Kidney epithelial cell (primary cell): ENCODE data around the gene BNC2. TPM values are rescaled to one million over a fixed set of nuclear protein-coding genes. Genes with fewer than 3 reads are reported as not detected.

ENCODE experiments used
- DNase-seq: peaks from one replicate; pipeline ENCODE4 v3.0.0-alpha.2; 2010; ENCODE audit warnings: low read depth
- H3K27me3 ChIP-seq: 2 replicates; pipeline ENCODE4 v1.6.0; 2011; ENCODE audit warnings: low read length; ENCODE audit not compliant: control insufficient read depth, insufficient read depth
- H3K36me3 ChIP-seq: 2 replicates; pipeline ENCODE4 v1.5.1; 2011; ENCODE audit warnings: low read length; ENCODE audit not compliant: control insufficient read depth, insufficient read depth
- H3K4me3 ChIP-seq: 2 replicates; pipeline ENCODE4 v1.5.1; 2011; ENCODE audit warnings: low read depth, mild to moderate bottlenecking, control low read depth, low read length
- total RNA-seq: library from RNA; depleted of rRNA; stranded (reverse); fragments of >200 nt; gene quantifications from 2 replicates; pipeline ENCODE4 v1.2.3, GENCODE V29; 2015
- TF ChIP-seq, protein P1 (sequence below): IDR thresholded peaks from 2 replicates; pipeline ENCODE4 v1.5.1; 2011; ENCODE audit warnings: mild to moderate bottlenecking, moderate library complexity, low read length, control low read depth, inconsistent platforms; ENCODE audit not compliant: insufficient read depth, poor library complexity, severe bottlenecking

BNC2 gene
- total RNA-seq, 1 donor from 2014 or later = 1.5 TPM

GRCh38 chr9:16431666-16432392 lies 438.6 kb downstream of the BNC2 start:
- TF ChIP-seq, protein P1, sequence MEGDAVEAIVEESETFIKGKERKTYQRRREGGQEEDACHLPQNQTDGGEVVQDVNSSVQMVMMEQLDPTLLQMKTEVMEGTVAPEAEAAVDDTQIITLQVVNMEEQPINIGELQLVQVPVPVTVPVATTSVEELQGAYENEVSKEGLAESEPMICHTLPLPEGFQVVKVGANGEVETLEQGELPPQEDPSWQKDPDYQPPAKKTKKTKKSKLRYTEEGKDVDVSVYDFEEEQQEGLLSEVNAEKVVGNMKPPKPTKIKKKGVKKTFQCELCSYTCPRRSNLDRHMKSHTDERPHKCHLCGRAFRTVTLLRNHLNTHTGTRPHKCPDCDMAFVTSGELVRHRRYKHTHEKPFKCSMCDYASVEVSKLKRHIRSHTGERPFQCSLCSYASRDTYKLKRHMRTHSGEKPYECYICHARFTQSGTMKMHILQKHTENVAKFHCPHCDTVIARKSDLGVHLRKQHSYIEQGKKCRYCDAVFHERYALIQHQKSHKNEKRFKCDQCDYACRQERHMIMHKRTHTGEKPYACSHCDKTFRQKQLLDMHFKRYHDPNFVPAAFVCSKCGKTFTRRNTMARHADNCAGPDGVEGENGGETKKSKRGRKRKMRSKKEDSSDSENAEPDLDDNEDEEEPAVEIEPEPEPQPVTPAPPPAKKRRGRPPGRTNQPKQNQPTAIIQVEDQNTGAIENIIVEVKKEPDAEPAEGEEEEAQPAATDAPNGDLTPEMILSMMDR = no peak
- H3K4me3 ChIP-seq = no peak overlapping the region
- peaks cover 2% of the 10 kb centered on the region for H3K36me3 ChIP-seq
- DNase-seq = no peak
- H3K27me3 ChIP-seq = no peaks in the 10 kb centered on the region

GRCh38 chr9:16429671-16430070 lies 440.8 kb downstream of the BNC2 start:
- no peaks in the 10 kb centered on the region for H3K27me3 ChIP-seq
- no peak for DNase-seq
- no peak overlapping the region for H3K4me3 ChIP-seq
- TF ChIP-seq, protein P1 = no peak
- H3K36me3 ChIP-seq = no peaks in the 10 kb centered on the region

- TF ChIP-seq, protein P1 = no peak
- H3K27me3 ChIP-seq = no peaks in the 10 kb centered on the region
- no peak overlapping the region for H3K4me3 ChIP-seq
- no peak for DNase-seq
- H3K36me3 ChIP-seq = no peaks in the 10 kb centered on the region
These were observed 442.5 kb downstream of the BNC2 start for GRCh38 chr9:16427873-16428427.

GRCh38 chr9:16426716-16427115 lies 443.8 kb downstream of the BNC2 start:
- TF ChIP-seq, protein P1 = no peak
- H3K27me3 ChIP-seq = no peaks in the 10 kb centered on the region
- no peak overlapping the region for H3K4me3 ChIP-seq
- no peaks in the 10 kb centered on the region for H3K36me3 ChIP-seq
- DNase-seq = no peak

- H3K4me3 ChIP-seq = no peak overlapping the region
These were observed 444.8 kb downstream of the BNC2 start for GRCh38 chr9:16425562-16426231.

More at GRCh38 chr9:16425562-16426231, 444.8 kb downstream of the BNC2 start:
- H3K27me3 ChIP-seq = no peaks in the 10 kb centered on the region
- no peak for DNase-seq
- H3K36me3 ChIP-seq = no peaks in the 10 kb centered on the region
- TF ChIP-seq, protein P1 = no peak
